Prostate gland (tissue), 2 donors: Measurements from ENCODE around the gene RNF208.

Source experiments
- POLR2A ChIP-seq: fragments of 450-650 bp; IDR thresholded peaks from one replicate; pipeline ENCODE4 v1.6.1; 2016; ENCODE audit warnings: antibody characterized with exemption, mild to moderate bottlenecking
- TF ChIP-seq, protein P1 (sequence below), 4 experiments: fragments of 200-600 bp in 2 of 4; fragments of 450-650 bp in 2 of 4; sonication (generic) in 2 of 4; IDR thresholded peaks; 1 replicate in 3 of 4; 2 replicates in 1 of 4; pipeline ENCODE4 v1.5.1; 2016 to 2019; ENCODE audit warnings: antibody characterized with exemption in 4 of 4, mild to moderate bottlenecking in 2 of 4, moderate library complexity in 2 of 4

DNA sequence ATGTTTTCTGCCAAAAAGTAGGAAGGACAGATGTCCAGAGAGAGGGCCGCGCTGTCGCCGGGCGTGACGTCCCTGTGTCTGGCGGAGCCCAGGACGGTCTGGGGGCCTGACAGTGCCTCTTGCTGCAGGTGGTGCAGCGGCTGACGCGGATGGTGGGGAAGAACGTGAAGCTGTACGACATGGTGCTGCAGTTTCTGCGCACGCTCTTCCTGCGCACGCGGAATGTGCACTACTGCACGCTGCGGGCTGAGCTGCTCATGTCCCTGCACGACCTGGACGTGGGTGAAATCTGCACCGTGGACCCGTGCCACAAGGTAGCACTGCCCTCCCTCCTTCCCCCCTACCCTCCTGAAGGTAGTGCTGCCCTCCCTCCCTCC, 40.9 kb upstream of the RNF208 start:
- TF ChIP-seq POLR2A: no peak
- TF ChIP-seq, protein P1, sequence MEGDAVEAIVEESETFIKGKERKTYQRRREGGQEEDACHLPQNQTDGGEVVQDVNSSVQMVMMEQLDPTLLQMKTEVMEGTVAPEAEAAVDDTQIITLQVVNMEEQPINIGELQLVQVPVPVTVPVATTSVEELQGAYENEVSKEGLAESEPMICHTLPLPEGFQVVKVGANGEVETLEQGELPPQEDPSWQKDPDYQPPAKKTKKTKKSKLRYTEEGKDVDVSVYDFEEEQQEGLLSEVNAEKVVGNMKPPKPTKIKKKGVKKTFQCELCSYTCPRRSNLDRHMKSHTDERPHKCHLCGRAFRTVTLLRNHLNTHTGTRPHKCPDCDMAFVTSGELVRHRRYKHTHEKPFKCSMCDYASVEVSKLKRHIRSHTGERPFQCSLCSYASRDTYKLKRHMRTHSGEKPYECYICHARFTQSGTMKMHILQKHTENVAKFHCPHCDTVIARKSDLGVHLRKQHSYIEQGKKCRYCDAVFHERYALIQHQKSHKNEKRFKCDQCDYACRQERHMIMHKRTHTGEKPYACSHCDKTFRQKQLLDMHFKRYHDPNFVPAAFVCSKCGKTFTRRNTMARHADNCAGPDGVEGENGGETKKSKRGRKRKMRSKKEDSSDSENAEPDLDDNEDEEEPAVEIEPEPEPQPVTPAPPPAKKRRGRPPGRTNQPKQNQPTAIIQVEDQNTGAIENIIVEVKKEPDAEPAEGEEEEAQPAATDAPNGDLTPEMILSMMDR (IDR thresholded peaks at IDR 0.05): no peak
